A549 (cell line): ENCODE measurements around the gene OLFM1.

Source experiments
- MYC ChIP-seq: IDR thresholded peaks from 2 replicates; pipeline ENCODE4 v1.6.1; 2012; ENCODE audit warnings: mild to moderate bottlenecking, inconsistent platforms, low read length, improper control_type of control experiment, borderline replicate concordance
- PBX3 ChIP-seq: IDR thresholded peaks from 2 replicates; pipeline ENCODE4 v1.6.1; 2012
- TF ChIP-seq, protein P1 (sequence below): fragments of >200 bp; sonication (Bioruptor Twin); formaldehyde crosslinking; IDR thresholded peaks from 3 replicates; pipeline ENCODE4 v1.5.1; 2016

GRCh38 chr9:135108831-135109510 is 21.5 kb downstream of the OLFM1 start:
- no peak for TF ChIP-seq MYC
- TF ChIP-seq, protein P1, sequence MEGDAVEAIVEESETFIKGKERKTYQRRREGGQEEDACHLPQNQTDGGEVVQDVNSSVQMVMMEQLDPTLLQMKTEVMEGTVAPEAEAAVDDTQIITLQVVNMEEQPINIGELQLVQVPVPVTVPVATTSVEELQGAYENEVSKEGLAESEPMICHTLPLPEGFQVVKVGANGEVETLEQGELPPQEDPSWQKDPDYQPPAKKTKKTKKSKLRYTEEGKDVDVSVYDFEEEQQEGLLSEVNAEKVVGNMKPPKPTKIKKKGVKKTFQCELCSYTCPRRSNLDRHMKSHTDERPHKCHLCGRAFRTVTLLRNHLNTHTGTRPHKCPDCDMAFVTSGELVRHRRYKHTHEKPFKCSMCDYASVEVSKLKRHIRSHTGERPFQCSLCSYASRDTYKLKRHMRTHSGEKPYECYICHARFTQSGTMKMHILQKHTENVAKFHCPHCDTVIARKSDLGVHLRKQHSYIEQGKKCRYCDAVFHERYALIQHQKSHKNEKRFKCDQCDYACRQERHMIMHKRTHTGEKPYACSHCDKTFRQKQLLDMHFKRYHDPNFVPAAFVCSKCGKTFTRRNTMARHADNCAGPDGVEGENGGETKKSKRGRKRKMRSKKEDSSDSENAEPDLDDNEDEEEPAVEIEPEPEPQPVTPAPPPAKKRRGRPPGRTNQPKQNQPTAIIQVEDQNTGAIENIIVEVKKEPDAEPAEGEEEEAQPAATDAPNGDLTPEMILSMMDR: no peak
- TF ChIP-seq PBX3: no peak
